GM21825 (cell line): ENCODE results near the gene HOXC9.

Source experiments
- ATAC-seq: cut with Tn5 transposase; IDR thresholded peaks from one replicate; pipeline ENCODE4 v1.9.1; 2021; ENCODE audit warnings: mild to moderate bottlenecking, moderate library complexity; ENCODE audit not compliant: unreplicated experiment

Gene HOXC9

GRCh38 chr12:53975479-53976152, 24.3 kb upstream of the HOXC9 start:
- no peak for ATAC-seq

DNA sequence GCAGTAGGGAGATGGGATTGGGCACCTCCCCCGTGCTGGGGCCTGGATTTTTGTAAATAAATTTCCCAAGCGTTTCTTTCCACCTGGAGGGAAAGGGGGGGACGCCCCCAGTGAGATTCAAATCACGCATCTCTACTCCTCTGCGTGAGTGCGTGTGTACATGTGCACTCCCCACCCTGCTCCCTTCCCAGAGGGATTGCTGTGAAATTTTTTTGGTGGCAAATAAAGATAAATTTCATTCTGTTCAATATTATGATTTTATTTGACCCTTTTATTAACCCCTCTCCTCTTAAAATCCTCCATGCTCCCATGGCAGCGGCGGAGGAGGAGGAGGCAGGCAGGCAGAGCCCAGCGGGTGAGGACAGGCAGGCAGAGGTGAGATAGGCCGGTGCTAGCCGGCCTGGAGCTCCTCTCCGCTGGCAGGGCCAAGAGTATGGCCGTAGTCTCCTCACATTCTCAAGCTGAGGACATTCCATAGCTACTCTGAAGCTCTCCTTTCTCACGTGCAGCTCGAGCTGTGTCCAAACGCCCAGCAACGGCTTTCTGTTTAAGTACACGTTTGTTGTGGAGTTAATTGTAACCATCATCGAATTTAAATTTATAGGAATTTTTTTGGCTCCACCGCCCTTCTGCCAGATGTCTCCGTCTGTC, 23.7 kb upstream of the HOXC9 start:
- no peak for ATAC-seq

DNA sequence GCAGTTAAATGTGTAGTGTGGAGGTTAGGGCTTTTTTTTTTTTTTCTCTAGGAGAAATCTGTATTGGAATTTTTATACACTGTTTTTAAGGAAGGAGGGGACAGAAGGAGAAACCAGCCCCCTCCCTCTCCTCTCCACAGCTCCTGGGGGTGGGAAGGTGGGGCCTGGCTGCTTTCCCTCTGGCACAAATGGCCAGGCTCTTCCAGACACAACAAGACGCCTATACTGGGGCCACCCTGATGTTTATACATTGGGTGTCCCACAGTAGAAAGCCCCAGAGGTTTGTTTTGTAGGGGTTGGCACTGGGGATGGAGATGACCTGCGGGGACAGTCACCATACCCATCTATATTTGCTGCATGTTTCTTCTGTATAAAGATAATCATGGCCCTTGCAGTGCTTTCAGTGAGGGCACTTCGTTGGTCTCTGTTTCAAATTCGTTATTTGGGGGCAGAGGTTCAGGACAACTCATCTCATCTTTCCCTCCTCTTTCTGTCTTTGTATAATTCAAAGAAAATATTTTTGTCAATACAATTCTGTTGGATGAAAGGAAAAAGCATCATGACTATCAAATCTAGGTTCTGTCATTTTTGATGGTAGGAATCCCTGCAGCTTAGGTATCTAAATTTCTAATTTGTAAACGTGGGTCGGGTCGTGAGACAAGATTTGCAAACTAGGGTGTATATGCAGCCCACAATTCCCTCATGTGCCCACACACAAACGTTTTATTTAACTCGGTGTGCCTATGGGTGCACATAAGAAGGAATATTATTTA, 23.0 kb upstream of the HOXC9 start:
- ATAC-seq = no peak

DNA sequence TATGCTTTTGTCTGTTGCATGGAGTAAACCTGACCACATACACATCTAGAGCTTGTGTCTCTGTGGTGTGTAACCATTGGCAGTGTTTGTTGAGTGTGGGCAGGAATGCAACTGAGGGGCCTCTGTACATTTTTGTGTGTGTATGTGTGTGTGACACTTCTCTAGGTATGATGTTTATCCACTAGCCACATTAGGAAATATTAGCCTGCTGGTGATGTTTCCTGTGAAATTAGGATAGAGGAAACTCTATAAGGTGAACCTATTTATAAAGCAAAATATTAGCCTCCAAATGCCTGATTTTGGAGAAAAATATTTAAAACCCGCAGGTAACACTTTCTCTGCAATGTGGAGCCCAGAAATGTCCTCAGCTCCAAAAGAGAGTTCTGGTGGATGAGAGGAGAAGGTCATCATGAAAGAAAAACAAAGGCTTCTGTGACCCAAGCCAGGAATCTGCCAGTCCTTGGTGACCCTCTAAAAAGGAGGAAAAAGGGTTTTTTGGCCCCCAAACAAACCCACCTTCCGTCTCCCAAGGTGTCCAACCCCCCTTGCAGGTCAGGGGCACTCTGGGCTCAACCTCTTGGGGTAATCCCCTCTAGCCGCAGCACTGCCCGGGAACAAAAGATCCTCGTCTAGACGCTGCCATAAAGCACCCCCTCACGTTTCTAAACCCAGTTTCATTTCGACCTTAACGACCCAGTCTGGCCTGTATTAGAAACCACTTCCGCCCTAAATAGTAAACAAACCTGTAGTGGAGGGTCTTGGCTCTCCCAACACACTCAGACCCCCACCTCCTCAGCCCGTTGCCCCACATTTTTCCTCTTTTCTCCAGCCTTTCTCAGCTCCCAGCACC, 22.1 kb upstream of the HOXC9 start:
- ATAC-seq = no peak

DNA sequence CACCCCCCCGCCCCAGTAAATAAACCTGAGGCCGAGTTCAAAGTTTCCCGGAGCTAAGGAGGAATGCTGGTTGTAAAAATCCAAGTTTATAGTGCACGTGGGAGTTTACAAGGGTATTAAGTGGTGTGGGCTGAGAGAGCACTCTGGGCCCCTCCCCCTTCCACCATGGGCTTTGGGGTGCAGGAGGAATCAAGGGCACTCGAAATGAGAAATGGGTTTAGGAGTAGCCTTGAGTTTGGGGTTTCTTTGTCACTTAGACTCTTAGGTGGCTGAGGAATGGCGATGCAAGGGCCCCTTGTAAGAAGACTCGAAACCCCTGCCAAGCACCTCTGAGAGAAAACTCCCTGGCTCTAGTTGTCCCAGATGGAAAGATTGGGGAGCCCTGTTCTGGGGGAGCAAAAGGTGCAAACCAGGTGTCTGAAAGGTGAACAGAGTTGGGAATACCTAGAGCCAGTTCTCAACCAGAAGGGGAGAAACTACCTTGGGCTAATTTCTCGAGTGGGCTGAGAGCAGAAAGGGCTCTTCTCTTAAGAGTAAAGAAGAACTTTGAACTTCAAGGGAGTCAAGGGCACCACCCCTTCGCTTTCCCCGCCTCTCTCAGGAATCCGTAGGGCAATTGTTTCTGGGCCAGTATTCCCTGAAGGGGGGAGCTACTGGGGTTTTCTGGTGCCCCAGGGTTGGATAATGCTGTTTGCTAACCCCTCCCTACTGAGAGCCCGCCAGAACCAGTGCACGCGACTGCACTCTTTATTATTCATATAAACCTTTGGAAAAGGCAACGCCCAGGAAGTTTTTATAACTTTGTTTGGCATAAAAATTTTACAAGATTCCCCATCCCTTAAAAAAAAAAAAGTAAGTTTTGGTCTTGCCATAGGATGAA, 21.2 kb upstream of the HOXC9 start:
- no peak for ATAC-seq

GRCh38 chr12:53980104-53980801, 19.7 kb upstream of the HOXC9 start:
- ATAC-seq = no peak

GRCh38 chr12:53980802-53981496, 19.0 kb upstream of the HOXC9 start:
- no peak for ATAC-seq

- no peak for ATAC-seq
These were observed 18.1 kb upstream of the HOXC9 start for GRCh38 chr12:53981634-53982565.

GRCh38 chr12:53982648-53983567, 17.1 kb upstream of the HOXC9 start:
- ATAC-seq = no peak

GRCh38 chr12:53983568-53983949, 16.4 kb upstream of the HOXC9 start:
- no peak for ATAC-seq

- ATAC-seq = no peak
These were observed 15.9 kb upstream of the HOXC9 start for GRCh38 chr12:53983950-53984572.

DNA sequence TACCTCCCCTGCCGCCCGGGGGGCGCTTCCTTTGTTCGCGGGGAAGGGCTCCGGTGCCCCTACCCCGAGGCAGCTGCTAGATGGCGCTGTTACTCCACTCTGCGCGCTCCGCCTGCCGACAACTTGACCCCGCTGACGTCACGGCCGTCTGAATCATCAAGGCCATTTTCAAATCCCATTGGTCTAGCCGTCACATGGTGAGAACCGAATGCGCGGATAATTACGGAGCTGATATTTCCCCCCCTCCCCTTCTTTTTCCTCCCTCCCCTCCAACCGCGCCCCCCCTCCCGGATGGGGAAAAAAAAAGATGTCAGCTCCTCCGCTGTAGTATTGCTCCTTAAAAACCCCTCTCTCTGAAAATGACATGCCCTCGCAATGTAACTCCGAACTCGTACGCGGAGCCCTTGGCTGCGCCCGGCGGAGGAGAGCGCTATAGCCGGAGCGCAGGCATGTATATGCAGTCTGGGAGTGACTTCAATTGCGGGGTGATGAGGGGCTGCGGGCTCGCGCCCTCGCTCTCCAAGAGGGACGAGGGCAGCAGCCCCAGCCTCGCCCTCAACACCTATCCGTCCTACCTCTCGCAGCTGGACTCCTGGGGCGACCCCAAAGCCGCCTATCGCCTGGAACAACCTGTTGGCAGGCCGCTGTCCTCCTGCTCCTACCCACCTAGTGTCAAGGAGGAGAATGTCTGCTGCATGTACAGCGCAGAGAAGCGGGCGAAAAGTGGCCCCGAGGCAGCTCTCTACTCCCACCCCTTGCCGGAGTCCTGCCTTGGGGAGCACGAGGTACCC, 14.9 kb upstream of the HOXC9 start, which contains the start of gene HOXC10:
TSS of gene HOXC10 (plus strand) at position 246 of the 791 bp plus-strand sequence. CDS start at position 360, 114 bp downstream.
- ATAC-seq = no peak

GRCh38 chr12:53985692-53985993, 14.3 kb upstream of the HOXC9 start:
- ATAC-seq = no peak

- no peak for ATAC-seq
These were observed 13.8 kb upstream of the HOXC9 start for GRCh38 chr12:53985994-53986685.
